GM10847 (cell line): ENCODE results near the gene FGD3.

ENCODE experiments used
- POLR2A ChIP-seq: IDR thresholded peaks from 2 replicates; pipeline ENCODE4 v1.6.1; 2011; ENCODE audit not compliant: insufficient read length; ENCODE audit errors: extremely low read depth

The FGD3 gene

DNA sequence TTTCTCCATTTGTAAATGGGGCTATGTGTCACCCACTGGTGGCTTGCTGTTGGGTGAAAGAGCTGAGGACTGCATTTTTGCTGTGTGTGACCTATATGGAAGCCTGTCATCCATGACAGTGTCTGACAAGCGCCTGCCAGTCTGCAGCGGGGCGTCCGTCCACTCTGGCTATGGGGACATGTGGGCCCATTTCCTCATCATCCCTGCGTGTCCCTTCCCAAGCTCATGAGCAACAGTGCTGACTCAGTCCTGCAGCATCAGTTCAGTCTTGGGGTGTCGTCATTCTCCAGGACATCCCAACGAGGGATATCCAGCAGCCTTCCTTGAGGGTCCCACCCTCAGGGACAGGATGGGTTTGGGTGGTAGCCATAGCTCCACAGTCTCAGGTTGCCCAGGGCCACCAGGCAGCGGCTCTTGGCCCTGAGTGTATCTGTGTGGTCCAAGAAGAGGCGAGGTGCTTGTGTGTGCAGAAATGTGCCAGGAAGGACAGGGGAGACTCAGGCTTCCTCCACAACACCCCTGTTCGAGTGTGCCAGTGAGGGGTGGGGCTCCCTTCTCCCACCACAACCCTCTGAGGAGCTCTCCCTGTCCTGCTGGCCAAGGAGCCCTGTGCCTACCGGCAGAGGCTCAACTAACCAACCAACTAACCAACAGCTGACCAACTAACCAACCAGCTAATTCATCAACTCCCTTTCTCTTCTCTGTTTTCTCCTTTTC, 2.1 kb downstream of the FGD3 start:
- no peak for TF ChIP-seq POLR2A

DNA sequence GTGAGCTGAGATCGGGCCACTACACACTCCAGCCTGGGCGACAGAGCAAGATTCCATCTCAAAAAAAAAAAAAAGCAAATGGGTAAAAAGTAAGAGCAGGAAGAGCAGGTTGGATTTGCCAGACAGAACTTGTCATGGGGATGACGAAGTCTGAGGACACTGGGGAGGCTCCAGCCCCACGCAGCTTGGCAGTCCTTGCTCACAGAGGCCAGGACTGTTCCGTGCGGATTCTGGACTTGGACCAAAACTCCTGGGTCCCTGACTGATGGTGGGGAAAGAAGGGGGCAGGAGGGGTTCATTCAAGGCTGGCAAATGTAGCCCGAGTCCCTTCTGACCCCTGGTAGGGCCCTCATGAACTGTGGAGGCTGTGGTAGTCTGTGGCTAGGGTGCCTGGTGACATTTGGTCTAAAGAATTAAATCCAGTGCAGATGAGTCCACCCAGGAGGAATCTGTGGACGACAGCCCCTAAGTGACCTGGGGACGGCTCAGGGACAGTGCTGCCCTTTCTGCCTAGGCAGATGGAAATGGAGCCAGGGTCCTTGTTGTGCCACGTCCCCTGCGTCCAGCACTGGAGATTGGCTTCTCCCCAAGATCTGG, 3.1 kb downstream of the FGD3 start:
- no peak for TF ChIP-seq POLR2A

- TF ChIP-seq POLR2A: no peak
Observed at GRCh38 chr9:92952906-92953610, 5.7 kb downstream of the FGD3 start.

DNA sequence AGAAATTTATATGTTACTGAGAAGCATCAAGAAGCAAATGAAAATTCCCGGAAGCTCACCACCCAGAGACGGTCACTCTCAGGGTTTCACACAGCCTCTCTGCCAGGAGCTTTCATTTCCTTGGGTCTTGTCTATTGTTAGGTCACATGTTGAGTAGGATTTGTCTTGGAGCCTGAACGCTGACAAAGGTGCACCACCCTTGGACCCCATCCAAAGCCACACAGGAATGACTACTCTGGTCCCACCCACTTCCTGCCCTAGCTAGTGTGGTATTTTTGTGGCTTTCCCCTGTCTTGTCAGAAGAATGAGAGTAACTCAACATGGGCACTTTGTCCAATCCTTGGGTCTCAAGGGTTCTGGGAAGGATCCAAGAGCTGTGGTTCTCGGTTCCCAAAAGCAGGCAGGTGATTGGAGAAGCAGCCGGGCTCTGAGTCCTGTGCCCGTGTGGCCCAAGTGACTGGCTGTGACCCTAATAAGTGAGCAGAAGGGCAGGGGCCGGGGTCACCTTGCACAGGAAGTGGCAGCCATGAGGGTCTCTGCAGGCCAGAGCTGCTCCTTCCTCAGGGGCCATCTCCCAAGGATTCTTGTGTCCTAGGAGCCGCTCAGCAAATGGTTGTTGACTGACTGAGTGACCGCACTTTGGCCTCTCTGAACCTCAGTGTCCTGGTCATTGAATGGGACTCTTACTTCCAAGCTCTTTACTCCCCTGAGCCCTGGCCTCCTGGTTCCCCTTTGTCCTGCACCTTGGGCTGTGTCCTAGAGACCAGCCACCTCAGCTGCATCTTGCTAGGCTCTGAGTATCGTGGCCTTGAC, 6.9 kb downstream of the FGD3 start:
- no peak for TF ChIP-seq POLR2A

GRCh38 chr9:92954886-92955285, 7.6 kb downstream of the FGD3 start:
- TF ChIP-seq POLR2A: no peak

DNA sequence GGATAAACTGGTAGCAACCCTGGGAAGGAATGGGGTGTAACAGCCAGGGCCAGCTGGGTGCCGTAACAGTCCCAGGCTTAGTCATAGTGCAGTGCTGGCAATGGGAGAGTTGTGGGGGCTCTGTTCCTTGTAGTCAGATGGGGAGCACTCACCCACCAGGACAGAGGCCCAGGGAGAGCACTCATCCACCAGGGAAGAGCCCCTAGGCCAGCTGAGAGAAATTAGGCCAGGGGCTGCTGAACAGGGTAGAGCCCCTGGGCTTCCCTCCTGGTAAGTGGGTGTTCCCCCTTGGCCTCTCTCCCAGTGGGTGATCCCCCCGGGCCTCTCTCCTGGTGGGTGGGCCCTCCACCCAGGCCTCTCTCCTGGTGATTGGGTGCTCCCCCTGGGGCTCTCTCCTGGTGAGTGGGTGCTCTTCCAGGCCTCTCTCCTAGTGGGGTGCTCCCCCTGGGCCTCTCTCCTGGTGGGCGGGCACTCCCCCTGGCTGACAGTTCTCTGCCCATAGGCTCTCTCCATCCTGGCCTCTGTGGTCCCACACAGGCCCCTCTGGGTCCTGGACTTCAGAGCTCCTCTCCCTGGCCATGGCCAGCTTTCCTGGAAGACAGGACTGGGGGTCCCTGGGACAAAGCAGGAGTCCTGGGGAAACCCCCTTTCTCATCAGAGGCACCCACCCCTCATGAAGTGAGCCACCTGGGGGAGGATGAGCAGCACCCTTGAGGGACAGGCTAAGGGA, 13.4 kb downstream of the FGD3 start:
- no peak for TF ChIP-seq POLR2A

- no peak for TF ChIP-seq POLR2A
Observed at GRCh38 chr9:92961627-92962302, 14.4 kb downstream of the FGD3 start.

GRCh38 chr9:92962303-92962649, 15.0 kb downstream of the FGD3 start:
- TF ChIP-seq POLR2A: no peak

GRCh38 chr9:92962846-92963245, 15.5 kb downstream of the FGD3 start:
- TF ChIP-seq POLR2A: no peak

DNA sequence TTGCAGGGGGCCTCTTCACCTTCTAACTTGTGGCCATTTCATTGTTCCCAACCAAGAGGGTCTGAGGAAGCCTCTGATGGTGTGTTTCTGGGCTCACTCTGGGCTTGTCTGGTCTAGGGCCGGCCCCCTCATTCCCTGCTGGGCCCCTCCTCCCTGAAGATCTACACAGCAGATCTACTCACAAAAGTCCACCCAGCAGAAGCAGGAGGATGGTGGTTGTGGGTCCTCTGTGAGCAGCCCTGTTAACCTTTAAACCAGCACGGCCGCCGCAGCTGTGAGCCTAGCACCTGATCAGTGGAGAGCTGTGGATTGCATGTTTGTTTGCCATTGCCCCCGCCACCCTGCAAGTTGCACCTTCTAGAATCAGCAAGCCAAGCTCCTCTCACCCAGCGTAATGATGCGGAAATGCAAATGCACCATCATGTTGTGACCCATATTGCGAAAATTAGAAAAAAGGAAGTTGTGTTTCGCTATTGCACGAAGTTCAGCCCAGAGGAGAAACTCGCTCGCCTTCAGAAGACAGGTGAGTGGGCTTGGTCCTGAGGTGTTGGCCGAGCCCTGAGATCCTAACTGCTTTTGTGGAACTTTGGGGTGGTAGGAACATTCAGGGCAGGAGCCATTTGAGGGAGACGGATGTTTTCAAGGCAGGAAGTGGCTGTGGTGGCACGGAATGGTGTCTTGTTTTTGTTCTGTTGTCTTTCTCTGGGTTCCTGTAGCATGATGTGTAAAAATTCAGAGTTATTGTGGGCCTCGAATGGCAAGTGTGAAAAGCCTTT, 16.7 kb downstream of the FGD3 start:
- no peak for TF ChIP-seq POLR2A

GRCh38 chr9:92964607-92965060, 17.3 kb downstream of the FGD3 start:
- no peak for TF ChIP-seq POLR2A

GRCh38 chr9:92965061-92965758, 17.9 kb downstream of the FGD3 start:
- no peak for TF ChIP-seq POLR2A

GRCh38 chr9:92965759-92966517, 18.6 kb downstream of the FGD3 start:
- TF ChIP-seq POLR2A: no peak

GRCh38 chr9:92966518-92966800, 19.1 kb downstream of the FGD3 start:
- no peak for TF ChIP-seq POLR2A
